H1 (cell line): ENCODE measurements around the gene TSNAXIP1. TPM values are rescaled to one million over a fixed set of nuclear protein-coding genes. Genes with fewer than 3 reads are reported as not detected.

Experiments
- CTCF ChIA-PET: fragments of 300-600 bp; sonication (Branson Sonifier 250); formaldehyde crosslinking; loops from one replicate; lab custom pipeline; 2021; ENCODE audit not compliant: partially characterized antibody; lab: Charles Lee
- POLR2A ChIA-PET: fragments of 300-600 bp; sonication (Branson Sonifier 250); formaldehyde crosslinking; loops from one replicate; lab custom pipeline; 2021; ENCODE audit warnings: inconsistent platforms; ENCODE audit not compliant: partially characterized antibody; lab: Charles Lee
- DNase-seq, 2 experiments: peaks; one replicate each; pipeline versions ENCODE4 v3.0.0 to v3.0.0-alpha.2; 2010 to 2022; ENCODE audit warnings: low spot score in 2 of 2, low read depth in 1 of 2, mixed read lengths in 1 of 2
- FAIRE-seq: peaks from 2 replicates; lab custom pipeline; 2011; peaks lifted over from hg19 to GRCh38; lab: Jason Lieb, UNC
- H2AFZ ChIP-seq: 2 replicates; pipeline ENCODE4 v1.8.1; 2012; ENCODE audit warnings: low read length, inconsistent platforms
- H2AK5ac ChIP-seq: 2 replicates; pipeline ENCODE4 v1.6.1; 2013; ENCODE audit warnings: low read depth, low read length
- H2BK120ac ChIP-seq: replicated peaks from 2 replicates; pipeline ENCODE3; 2013; ENCODE audit warnings: low read depth, low read length, inconsistent platforms
- H2BK12ac ChIP-seq: 2 replicates; pipeline ENCODE4 v1.6.1; 2013; ENCODE audit warnings: low read depth, low read length
- H2BK15ac ChIP-seq: 2 replicates; pipeline ENCODE4 v1.6.1; 2013; ENCODE audit warnings: low read length
- H2BK20ac ChIP-seq: 2 replicates; pipeline ENCODE4 v1.6.1; 2013; ENCODE audit warnings: low read length
- H2BK5ac ChIP-seq: 2 replicates; pipeline ENCODE4 v1.6.1; 2013; ENCODE audit warnings: low read depth, low read length
- H3K14ac ChIP-seq: 2 replicates; pipeline ENCODE4 v1.6.1; 2013; ENCODE audit warnings: inconsistent platforms; ENCODE audit not compliant: insufficient read length
- H3K18ac ChIP-seq: 2 replicates; pipeline ENCODE4 v1.6.1; 2013; ENCODE audit warnings: low read length; ENCODE audit errors: extremely low read depth
- H3K23ac ChIP-seq: 2 replicates; pipeline ENCODE4 v1.6.1; 2013; ENCODE audit warnings: inconsistent platforms; ENCODE audit not compliant: insufficient read length
- H3K23me2 ChIP-seq: 2 replicates; pipeline ENCODE4 v1.6.1; 2013; ENCODE audit warnings: low read depth, low read length
- H3K27ac ChIP-seq: 2 replicates; pipeline ENCODE4 v1.6.1; 2011; ENCODE audit warnings: low read depth, low read length, inconsistent platforms
- H3K27me3 ChIP-seq, 4 experiments: replicated peaks in 1 of 4; 1 replicate in 1 of 4; 2 replicates in 3 of 4; pipeline versions ENCODE4 v1.6.1 to v1.8.1; 2011 to 2013; ENCODE audit warnings: low read length in 3 of 4, mild to moderate bottlenecking in 3 of 4, inconsistent platforms in 2 of 4, mixed read lengths in 2 of 4, moderate library complexity in 1 of 4; ENCODE audit not compliant: control insufficient read depth in 3 of 4, insufficient read depth in 3 of 4; ENCODE audit errors: extremely low read depth in 1 of 4
- H3K36me3 ChIP-seq, 4 experiments: 2 replicates each; pipeline versions ENCODE4 v1.6.1 to v1.8.1; 2011 to 2013; ENCODE audit warnings: mild to moderate bottlenecking in 4 of 4, low read length in 3 of 4, moderate library complexity in 2 of 4, control low read depth in 1 of 4, inconsistent platforms in 1 of 4; ENCODE audit not compliant: insufficient read depth in 4 of 4, control insufficient read depth in 2 of 4
- H3K4ac ChIP-seq: replicated peaks from 2 replicates; pipeline ENCODE3; 2013; ENCODE audit warnings: low read length, low read depth, mixed read lengths, inconsistent platforms; ENCODE audit not compliant: insufficient read length
- H3K4me1 ChIP-seq, 4 experiments: replicated peaks in 1 of 4; 1 replicate in 1 of 4; 2 replicates in 3 of 4; pipeline versions ENCODE4 v1.6.1 to v1.8.1; 2011 to 2013; ENCODE audit warnings: low read length in 3 of 4, inconsistent platforms in 2 of 4, mixed read lengths in 1 of 4; ENCODE audit not compliant: insufficient read depth in 4 of 4, control insufficient read depth in 3 of 4
- H3K4me2 ChIP-seq, 2 experiments: 2 replicates each; pipeline versions ENCODE4 v1.6.1 to v1.8.1; 2011 to 2013; ENCODE audit warnings: low read depth in 2 of 2, low read length in 2 of 2, control low read depth in 1 of 2, inconsistent platforms in 1 of 2, mild to moderate bottlenecking in 1 of 2; ENCODE audit not compliant: insufficient read depth in 1 of 2
- H3K4me3 ChIP-seq, 4 experiments: fragments of 200-600, 300-600 bp in 1 of 4; sonication (generic), shearing (Covaris generic), sonication (Bioruptor Twin) in 1 of 4; 2 replicates each; pipeline versions ENCODE4 v1.5.1 to v1.8.1; 2011 to 2016; ENCODE audit warnings: low read length in 4 of 4, low read depth in 3 of 4, control low read depth in 2 of 4, inconsistent platforms in 2 of 4, mild to moderate bottlenecking in 2 of 4, mixed read lengths in 1 of 4, moderate library complexity in 1 of 4; ENCODE audit not compliant: insufficient read depth in 2 of 4; ENCODE audit errors: extremely low read depth in 1 of 4
- H3K56ac ChIP-seq: replicated peaks from 2 replicates; pipeline ENCODE3; 2013; ENCODE audit warnings: low read depth, mild to moderate bottlenecking, mixed read lengths, low read length, inconsistent platforms; ENCODE audit not compliant: insufficient read length
- H3K79me1 ChIP-seq: 2 replicates; pipeline ENCODE4 v1.6.1; 2013; ENCODE audit warnings: low read depth, low read length, control low read depth
- H3K79me2 ChIP-seq, 2 experiments: 2 replicates each; pipeline versions ENCODE4 v1.6.1 to v1.8.1; 2012 to 2013; ENCODE audit warnings: low read length in 2 of 2, mild to moderate bottlenecking in 2 of 2, inconsistent platforms in 1 of 2; ENCODE audit not compliant: insufficient read depth in 2 of 2, control insufficient read depth in 1 of 2
- H3K9ac ChIP-seq, 4 experiments: replicated peaks in 1 of 4; 1 replicate in 1 of 4; 2 replicates in 3 of 4; pipeline versions ENCODE4 v1.6.1 to v1.8.1; 2011 to 2013; ENCODE audit warnings: low read depth in 3 of 4, low read length in 3 of 4, control low read depth in 2 of 4, mild to moderate bottlenecking in 2 of 4, moderate library complexity in 2 of 4, inconsistent platforms in 1 of 4; ENCODE audit errors: extremely low read depth in 1 of 4
- H3K9me3 ChIP-seq, 2 experiments: 2 replicates each; pipeline versions ENCODE4 v1.6.1 to v1.8.1; 2012 to 2013; ENCODE audit warnings: mild to moderate bottlenecking in 2 of 2, moderate library complexity in 2 of 2, control low read depth in 1 of 2, inconsistent platforms in 1 of 2, low read depth in 1 of 2, low read length in 1 of 2, mixed read lengths in 1 of 2; ENCODE audit not compliant: insufficient read depth in 2 of 2
- H4K20me1 ChIP-seq, 2 experiments: replicated peaks in 1 of 2; 2 replicates each; pipeline versions ENCODE3 to v1.8.1; 2011 to 2013; ENCODE audit warnings: inconsistent platforms in 2 of 2, low read length in 2 of 2, mild to moderate bottlenecking in 1 of 2; ENCODE audit not compliant: insufficient read depth in 2 of 2, control insufficient read depth in 1 of 2
- H4K5ac ChIP-seq: 2 replicates; pipeline ENCODE4 v1.6.1; 2013; ENCODE audit warnings: low read length, low read depth, mixed read lengths, inconsistent platforms; ENCODE audit not compliant: insufficient read length
- H4K8ac ChIP-seq: 2 replicates; pipeline ENCODE4 v1.8.0; 2013; ENCODE audit warnings: mild to moderate bottlenecking, moderate library complexity, low read length, inconsistent platforms; ENCODE audit not compliant: insufficient read depth; ENCODE audit errors: extremely low read depth
- H4K91ac ChIP-seq: replicated peaks from 2 replicates; pipeline ENCODE3; 2013; ENCODE audit warnings: low read length, mixed read lengths, inconsistent platforms; ENCODE audit not compliant: insufficient read length
- CBX8 ChIP-seq: fragments of 300-800, 300-1000 bp; sonication (generic); IDR thresholded peaks from 2 replicates; pipeline ENCODE4 v1.7.1; 2016; ENCODE audit warnings: low read depth, low read length, borderline replicate concordance
- CEBPB ChIP-seq: IDR thresholded peaks from 2 replicates; pipeline ENCODE4 v1.6.1; 2012; ENCODE audit warnings: low read depth, low read length
- POLR2A ChIP-seq, 2 experiments: IDR thresholded peaks; 1 replicate in 1 of 2; 2 replicates in 1 of 2; pipeline ENCODE4 v1.6.1; 2011; ENCODE audit warnings: low read depth in 2 of 2, low read length in 2 of 2, mild to moderate bottlenecking in 2 of 2; ENCODE audit errors: control extremely low read depth in 1 of 2
- RAD21 ChIP-seq, 2 experiments: IDR thresholded peaks in 1 of 2; conservative IDR thresholded peaks in 1 of 2; 2 replicates each; pipeline ENCODE4 v1.6.1; 2011; ENCODE audit warnings: low read depth in 2 of 2, low read length in 2 of 2, improper control_type of control experiment in 1 of 2, inconsistent platforms in 1 of 2, mild to moderate bottlenecking in 1 of 2, moderate library complexity in 1 of 2
- TAF7 ChIP-seq: optimal IDR thresholded peaks from 2 replicates; pipeline ENCODE3; 2011; ENCODE audit warnings: low read depth, mild to moderate bottlenecking, inconsistent platforms, low read length, moderate library complexity, borderline replicate concordance
- TCF12 ChIP-seq: IDR thresholded peaks from 2 replicates; pipeline ENCODE4 v1.6.1; 2011; ENCODE audit warnings: low read depth, mild to moderate bottlenecking, low read length
- WGBS, 2 experiments: shearing (Covaris generic) in 1 of 2; methylation state at CpG; one replicate each; pipeline versions ENCODE4 v1.1.6 to v1.1.7; 2013 to 2015; ENCODE audit warnings: low lambda C conversion rate in 2 of 2, mixed read lengths in 2 of 2, inconsistent platforms in 1 of 2, low coverage in 1 of 2, missing lambda C conversion rate in 1 of 2; ENCODE audit not compliant: insufficient replicate concordance in 2 of 2, insufficient coverage in 1 of 2, insufficient read length in 1 of 2; ENCODE audit errors: extremely low coverage in 1 of 2, missing lambda C conversion rate in 1 of 2; 5-methylcytosine and 5-hydroxymethylcytosine counted together
- polyA plus RNA-seq, 7 experiments: library from polyadenylated mRNA; depleted of rRNA in 3 of 7; stranded (reverse) in 5 of 7; unstranded in 2 of 7; fragments of >200 nt in 5 of 7; fragments of 200-250 nt in 2 of 7; gene quantifications; 1 replicate in 5 of 7; 2 replicates in 1 of 7; 4 replicates in 1 of 7; pipeline versions ENCODE4 v1.2.1 to v1.2.3, GENCODE V29; 2011 to 2013; ENCODE audit warnings: missing spikeins in 2 of 7, mixed read lengths in 2 of 7
- total RNA-seq: library from RNA; stranded (reverse); fragmentation: NEBNext Ultra II Directional; extraction: Animal tissue kit (Norgen Biotek cat#: 25700); gene quantifications from 2 replicates; pipeline ENCODE4 v1.2.1, GENCODE V29; 2021

The TSNAXIP1 gene
- total and polyA plus RNA-seq, 2 of the 8 experiments (the other 6 are each of a cell fraction or from before 2014, with no cell fraction given): 0.37 to 0.94 TPM

GRCh38 chr16:67780847-67781564, 25.7 kb upstream of the TSNAXIP1 start:
- peaks cover 0 to 8% of the 10 kb centered on the region in 2 experiments; a peak in 1 of 4 replicates for H3K79me2 ChIP-seq
- H2BK5ac ChIP-seq: no peak overlapping the region; the same call in 1 of the 2 replicates
- no peak overlapping the region for H3K4me3 ChIP-seq
- no peak overlapping the region for H3K14ac ChIP-seq
- no peak overlapping the region for H2BK12ac ChIP-seq
- H2BK120ac ChIP-seq: no peak overlapping the region
- no peak overlapping the region for H4K8ac ChIP-seq
- H4K5ac ChIP-seq: no peak overlapping the region
- H3K9me3 ChIP-seq: no peaks in the 10 kb centered on the region
- peaks cover 15% of the 10 kb centered on the region for H3K79me1 ChIP-seq
- no peaks in the 10 kb centered on the region for H3K36me3 ChIP-seq
- no peak overlapping the region for H3K27ac ChIP-seq
- H3K4me1 ChIP-seq: peaks cover 0 to 2% (median 0%) of the 10 kb centered on the region in 4 experiments; a peak in 1 of 7 replicates
- no peak overlapping the region for H3K4me2 ChIP-seq
- H2BK15ac ChIP-seq: no peak overlapping the region
- H3K4ac ChIP-seq: no peak overlapping the region
- no peaks in the 10 kb centered on the region for H3K27me3 ChIP-seq
- H3K23ac ChIP-seq: no peak overlapping the region
- H2AFZ ChIP-seq: no peak overlapping the region
- H2AK5ac ChIP-seq: no peak overlapping the region
- WGBS, 2 experiments: 95% methylated on average over 7 of the region's 7 CpGs; no CpG with 5 or more reads in 1 of the 2 experiments
- H3K18ac ChIP-seq: no peak overlapping the region
- no peak for FAIRE-seq
- TF ChIP-seq TCF12: no peak
- no peak for TF ChIP-seq POLR2A (IDR thresholded peaks at IDR 0.05; ENCODE audit: control extremely low read depth in 1 of 2, low read depth in 2 of 2, low read length in 2 of 2)
- TF ChIP-seq CBX8: no peak
- TF ChIP-seq CEBPB: no peak
- TF ChIP-seq TAF7: no peak
- no peak for TF ChIP-seq RAD21 (IDR thresholded peaks at IDR 0.05 in 1 of 2, conservative IDR thresholded peaks at IDR 0.05 in 1 of 2; ENCODE audit: low read depth in 2 of 2, low read length in 2 of 2)
- TF ChIP-seq, all 59 proteins: peak for 0
- H3K9ac ChIP-seq: no peak overlapping the region
- H4K91ac ChIP-seq: no peak overlapping the region
- ChIA-PET CTCF (interaction anchor here (0.7 to 2.5 kb wide), 5 partner anchors 37 to 200 kb away, joined by 3 to 9 read pairs (median 3); no protein-coding TSS in a partner anchor), POLR2A (interaction anchor here (0.6 to 1.5 kb wide), 3 partner anchors 24 to 188 kb away, joined by 3 to 4 read pairs (median 3); no protein-coding TSS in a partner anchor)
- no peak overlapping the region for H3K56ac ChIP-seq
- H2BK20ac ChIP-seq: no peak overlapping the region
- peaks cover 0 to 12% of the 10 kb centered on the region in 2 experiments for H4K20me1 ChIP-seq
- H3K23me2 ChIP-seq: no peaks in the 10 kb centered on the region
- DNase-seq: no peak
